Stimulated activated CD4-positive, alpha-beta T cell treated with anti-CD3 and anti-CD28 coated beads, Interleukin-4, amount 100 ng/mL, for 24 hours (primary cell): ENCODE data around the gene MGAT2.

Experiments used
- DNase-seq: peaks from one replicate; pipeline ENCODE4 v3.0.0-alpha.2; 2020

MGAT2 gene

GRCh38 chr14:49620182-49621113 lies at the start of gene MGAT2, which contains the start of gene RPL36AL:
TSS of gene MGAT2 (plus strand) at chr14:49620799. CDS start at chr14:49621269, 470 bp downstream.
TSS of gene RPL36AL (minus strand) at chr14:49620626. CDS start at chr14:49619104, 1,522 bp downstream.
- DNase-seq = peak; percentile 96

GRCh38 chr14:49574038-49574437 lies 46.6 kb upstream of the MGAT2 start:
- no peak for DNase-seq

- DNase-seq = no peak
These were observed 42.5 kb upstream of the MGAT2 start for GRCh38 chr14:49578141-49578540.

- no peak for DNase-seq
These were observed 40.8 kb upstream of the MGAT2 start for GRCh38 chr14:49579841-49580240.

- no peak for DNase-seq
These were observed 39.1 kb upstream of the MGAT2 start for GRCh38 chr14:49581209-49582112.

- DNase-seq = no peak
These were observed 38.3 kb upstream of the MGAT2 start for GRCh38 chr14:49582113-49582977.

GRCh38 chr14:49583629-49584028 lies 37.0 kb upstream of the MGAT2 start:
- no peak for DNase-seq

- peak; percentile 12 for DNase-seq
These were observed 36.5 kb upstream of the MGAT2 start for GRCh38 chr14:49584058-49584457.

- DNase-seq = peak; percentile 41
These were observed 35.5 kb upstream of the MGAT2 start for GRCh38 chr14:49584981-49585640.

GRCh38 chr14:49585803-49586672 lies 34.6 kb upstream of the MGAT2 start, which contains the start of gene RPS29:
TSS of gene RPS29 (minus strand) at chr14:49586380. CDS start at chr14:49586346, 34 bp downstream.
- DNase-seq = peak; percentile 98

- peak; percentile 67 for DNase-seq
These were observed 33.7 kb upstream of the MGAT2 start for GRCh38 chr14:49586673-49587460.

GRCh38 chr14:49589387-49589786 lies 31.2 kb upstream of the MGAT2 start:
- DNase-seq = no peak

- no peak for DNase-seq
These were observed 27.6 kb upstream of the MGAT2 start for GRCh38 chr14:49593016-49593415.

- no peak for DNase-seq
These were observed 26.1 kb upstream of the MGAT2 start for GRCh38 chr14:49594347-49595091.

- DNase-seq = no peak
These were observed 22.5 kb upstream of the MGAT2 start for GRCh38 chr14:49598189-49598484.

- peak; percentile 88 for DNase-seq
These were observed 21.9 kb upstream of the MGAT2 start, which contains the start of gene LRR1 for GRCh38 chr14:49598485-49599300. TSS of gene LRR1 (plus strand) at chr14:49598940. CDS start at chr14:49599021, 81 bp downstream.

- DNase-seq = no peak
These were observed 13.0 kb upstream of the MGAT2 start for GRCh38 chr14:49607583-49607982.

GRCh38 chr14:49612251-49612650 lies 8.3 kb upstream of the MGAT2 start:
- no peak for DNase-seq
